ENCODE data around the gene SLC38A11.
"Not testable (repeated sequence)": the region's sequence is repeated elsewhere in the genome, so short reads cannot be mapped to it uniquely, and the experiment has no call there.

The SLC38A11 gene

GRCh38 chr2:164954954-164955701 is at the start of gene SLC38A11:
Gene SLC38A11, minus strand, starts transcription at chr2:164955525. Its CDS starts 278 bp downstream, at chr2:164955247.
- DNase-seq (ENCODE audit: low spot score), result no peak

GRCh38 chr2:165003443-165004130 is 48.3 kb upstream of the SLC38A11 start:
- DNase-seq (ENCODE audit: low spot score), result no peak

GRCh38 chr2:165002638-165003037 is 47.3 kb upstream of the SLC38A11 start:
- no peak for DNase-seq (ENCODE audit: low spot score)

- not testable (repeated sequence) for DNase-seq (ENCODE audit: low spot score)
Measured at GRCh38 chr2:164994664-164995299, 39.5 kb upstream of the SLC38A11 start.

- no peak for DNase-seq (ENCODE audit: low spot score)
Measured at GRCh38 chr2:164993287-164994016, 38.1 kb upstream of the SLC38A11 start.

- DNase-seq (ENCODE audit: low spot score), result peak; percentile 56
Measured at GRCh38 chr2:164992818-164993217, 37.5 kb upstream of the SLC38A11 start.

- DNase-seq (ENCODE audit: low spot score), result not testable (repeated sequence)
Measured at GRCh38 chr2:164992093-164992454, 36.7 kb upstream of the SLC38A11 start.

GRCh38 chr2:164991361-164992092 is 36.2 kb upstream of the SLC38A11 start:
- DNase-seq (ENCODE audit: low spot score), result not testable (repeated sequence)

- DNase-seq (ENCODE audit: low spot score), result not testable (repeated sequence)
Measured at GRCh38 chr2:164990953-164991352, 35.6 kb upstream of the SLC38A11 start.

- not testable (repeated sequence) for DNase-seq (ENCODE audit: low spot score)
Measured at GRCh38 chr2:164988805-164989204, 33.5 kb upstream of the SLC38A11 start.

GRCh38 chr2:164986027-164986426 is 30.7 kb upstream of the SLC38A11 start:
- not testable (repeated sequence) for DNase-seq (ENCODE audit: low spot score)

- DNase-seq (ENCODE audit: low spot score), result no peak
Measured at GRCh38 chr2:164984428-164984827, 29.1 kb upstream of the SLC38A11 start.

GRCh38 chr2:164981217-164981990 is 26.1 kb upstream of the SLC38A11 start:
- DNase-seq (ENCODE audit: low spot score), result no peak

- DNase-seq (ENCODE audit: low spot score), result not testable (repeated sequence)
Measured at GRCh38 chr2:164980688-164981087, 25.4 kb upstream of the SLC38A11 start.

- DNase-seq (ENCODE audit: low spot score), result no peak
Measured at GRCh38 chr2:164979113-164979512, 23.8 kb upstream of the SLC38A11 start.

- DNase-seq (ENCODE audit: low spot score), result not testable (repeated sequence)
Measured at GRCh38 chr2:164976875-164977470, 21.6 kb upstream of the SLC38A11 start.

- no peak for DNase-seq (ENCODE audit: low spot score)
Measured at GRCh38 chr2:164976301-164976700, 21.0 kb upstream of the SLC38A11 start.

- DNase-seq (ENCODE audit: low spot score), result no peak
Measured at GRCh38 chr2:164975891-164976290, 20.6 kb upstream of the SLC38A11 start.

- no peak for DNase-seq (ENCODE audit: low spot score)
Measured at GRCh38 chr2:164974221-164974620, 18.9 kb upstream of the SLC38A11 start.

GRCh38 chr2:164972216-164972615 is 16.9 kb upstream of the SLC38A11 start:
- DNase-seq (ENCODE audit: low spot score), result no peak
